ENCODE data around the gene MGAT5. TPM values are rescaled to one million over a fixed set of nuclear protein-coding genes. Genes with fewer than 3 reads are reported as not detected.

MGAT5 gene
- total RNA-seq, 1 donor from 2014 or later = 58.8 TPM

DNA sequence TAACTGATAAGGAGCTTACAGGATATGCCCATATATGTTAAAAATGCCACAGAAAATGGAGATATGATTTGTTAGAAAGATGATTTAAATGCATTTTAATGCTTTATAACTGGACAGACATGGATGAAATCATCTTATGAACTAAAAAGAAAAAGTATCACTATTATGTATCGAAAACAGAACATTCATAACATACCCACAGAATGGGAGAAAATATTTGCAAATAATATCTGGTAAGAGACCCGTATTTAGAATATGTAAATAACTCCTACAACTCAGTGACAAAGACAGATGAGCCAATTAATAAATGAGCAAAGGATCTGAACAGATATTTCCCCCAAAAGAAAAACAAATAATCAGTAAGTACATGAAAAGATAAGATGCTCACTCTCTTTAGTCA is 24.3 kb upstream of the MGAT5 start:
- peaks cover 4% of the 10 kb centered on the region for H3K4me1 Mint-ChIP-seq (ENCODE audit: low read depth, unreplicated experiment)
- DNase-seq = no peak
- H3K27me3 Mint-ChIP-seq (ENCODE audit: unreplicated experiment) = no peaks in the 10 kb centered on the region
- H3K27ac Mint-ChIP-seq (ENCODE audit: unreplicated experiment) = no peak overlapping the region
- TF ChIP-seq, protein P1, sequence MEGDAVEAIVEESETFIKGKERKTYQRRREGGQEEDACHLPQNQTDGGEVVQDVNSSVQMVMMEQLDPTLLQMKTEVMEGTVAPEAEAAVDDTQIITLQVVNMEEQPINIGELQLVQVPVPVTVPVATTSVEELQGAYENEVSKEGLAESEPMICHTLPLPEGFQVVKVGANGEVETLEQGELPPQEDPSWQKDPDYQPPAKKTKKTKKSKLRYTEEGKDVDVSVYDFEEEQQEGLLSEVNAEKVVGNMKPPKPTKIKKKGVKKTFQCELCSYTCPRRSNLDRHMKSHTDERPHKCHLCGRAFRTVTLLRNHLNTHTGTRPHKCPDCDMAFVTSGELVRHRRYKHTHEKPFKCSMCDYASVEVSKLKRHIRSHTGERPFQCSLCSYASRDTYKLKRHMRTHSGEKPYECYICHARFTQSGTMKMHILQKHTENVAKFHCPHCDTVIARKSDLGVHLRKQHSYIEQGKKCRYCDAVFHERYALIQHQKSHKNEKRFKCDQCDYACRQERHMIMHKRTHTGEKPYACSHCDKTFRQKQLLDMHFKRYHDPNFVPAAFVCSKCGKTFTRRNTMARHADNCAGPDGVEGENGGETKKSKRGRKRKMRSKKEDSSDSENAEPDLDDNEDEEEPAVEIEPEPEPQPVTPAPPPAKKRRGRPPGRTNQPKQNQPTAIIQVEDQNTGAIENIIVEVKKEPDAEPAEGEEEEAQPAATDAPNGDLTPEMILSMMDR (IDR thresholded peaks at IDR 0.05; ENCODE audit: partially characterized antibody, unreplicated experiment) = no peak
- H3K9me3 Mint-ChIP-seq (ENCODE audit: unreplicated experiment) = peaks cover 5% of the 10 kb centered on the region
- H3K4me3 Mint-ChIP-seq (ENCODE audit: unreplicated experiment) = no peak overlapping the region
- peaks cover 13% of the 10 kb centered on the region for H3K36me3 Mint-ChIP-seq (ENCODE audit: unreplicated experiment)

DNA sequence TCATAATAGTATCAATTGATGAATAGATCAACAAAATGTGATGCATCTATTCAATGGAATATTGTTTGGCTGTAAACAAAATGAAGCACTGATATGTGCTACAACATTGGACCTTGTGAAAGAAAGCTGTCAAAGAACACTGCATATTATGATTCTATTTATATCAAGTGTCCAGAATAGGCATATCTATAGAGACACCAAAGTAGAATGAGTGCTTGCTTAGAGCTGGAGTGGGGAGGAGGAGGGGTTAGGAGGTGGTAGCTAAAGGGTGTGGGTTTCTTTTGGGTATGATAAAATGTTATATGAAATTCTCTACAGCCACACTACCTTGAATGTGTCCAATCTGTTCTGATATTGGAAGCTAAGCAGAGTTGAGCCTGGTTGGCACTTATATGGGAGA is 23.0 kb upstream of the MGAT5 start:
- H3K4me1 Mint-ChIP-seq (ENCODE audit: low read depth, unreplicated experiment) = peaks cover 11% of the 10 kb centered on the region
- H3K9me3 Mint-ChIP-seq (ENCODE audit: unreplicated experiment) = peaks cover 5% of the 10 kb centered on the region
- no peaks in the 10 kb centered on the region for H3K27me3 Mint-ChIP-seq (ENCODE audit: unreplicated experiment)
- no peak overlapping the region for H3K27ac Mint-ChIP-seq (ENCODE audit: unreplicated experiment)
- peaks cover 13% of the 10 kb centered on the region for H3K36me3 Mint-ChIP-seq (ENCODE audit: unreplicated experiment)
- TF ChIP-seq, protein P1 (IDR thresholded peaks at IDR 0.05; ENCODE audit: partially characterized antibody, unreplicated experiment) = no peak
- no peak overlapping the region for H3K4me3 Mint-ChIP-seq (ENCODE audit: unreplicated experiment)
- no peak for DNase-seq

DNA sequence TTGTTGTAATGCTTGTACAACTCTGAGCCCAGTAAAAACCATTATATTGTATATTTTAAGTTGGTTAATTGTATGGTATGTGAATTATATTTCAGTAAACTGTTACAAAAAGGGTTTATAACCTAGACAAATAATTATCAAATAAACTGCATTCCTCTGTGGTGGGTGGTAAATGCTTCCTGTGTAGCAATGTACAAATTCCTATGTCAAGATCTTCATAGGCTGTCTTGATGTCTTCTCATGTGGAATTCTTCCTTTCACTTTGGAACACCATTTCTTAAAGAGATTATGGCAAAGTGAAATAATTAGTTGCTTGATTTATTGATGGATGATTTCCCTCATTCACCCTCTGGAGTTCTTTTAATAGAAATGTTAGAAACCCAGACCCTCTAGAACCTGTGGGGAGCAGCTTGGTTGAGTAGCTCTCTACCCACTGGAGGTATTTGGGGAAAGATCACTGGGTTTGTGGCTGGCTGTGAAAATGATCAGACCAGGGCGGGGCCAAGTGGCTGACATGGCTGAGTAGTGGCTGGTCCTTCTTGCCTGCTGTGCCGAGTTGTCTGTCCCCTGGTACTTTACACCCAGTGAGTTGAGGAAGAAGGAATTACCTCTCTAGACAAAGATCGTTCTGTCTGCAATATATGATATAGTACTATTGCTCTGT is 22.4 kb upstream of the MGAT5 start:
- Mint-ChIP-seq H3K9me3 (ENCODE audit: unreplicated experiment) (peaks cover 5% of the 10 kb centered on the region), H3K27me3 (ENCODE audit: unreplicated experiment) (no peaks in the 10 kb centered on the region), H3K27ac (ENCODE audit: unreplicated experiment) (no peak overlapping the region), H3K4me3 (ENCODE audit: unreplicated experiment) (no peak overlapping the region), H3K4me1 (ENCODE audit: low read depth, unreplicated experiment) (peaks cover 11% of the 10 kb centered on the region), H3K36me3 (ENCODE audit: unreplicated experiment) (peaks cover 13% of the 10 kb centered on the region)
- no peak for DNase-seq
- TF ChIP-seq, protein P1 (IDR thresholded peaks at IDR 0.05; ENCODE audit: partially characterized antibody, unreplicated experiment) = no peak

DNA sequence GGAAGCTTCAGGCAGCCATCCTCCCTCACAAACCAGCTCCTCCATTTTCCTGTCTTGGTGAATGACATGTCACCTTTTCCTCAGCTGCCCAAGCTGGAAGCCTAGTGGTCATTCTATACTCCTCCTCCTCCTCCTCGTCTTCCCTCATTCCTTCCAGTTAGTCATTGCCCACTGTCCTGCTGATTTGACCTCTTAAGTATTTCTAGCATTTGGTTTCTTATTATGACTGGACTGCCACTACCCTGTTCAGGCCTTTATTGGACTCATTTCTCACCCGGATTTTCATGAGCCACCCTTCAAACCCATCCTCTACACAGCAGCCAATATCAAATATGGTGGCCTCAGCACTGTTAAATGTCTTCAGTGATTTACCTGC is 21.9 kb upstream of the MGAT5 start:
- no peak for DNase-seq
- Mint-ChIP-seq H3K27me3 (ENCODE audit: unreplicated experiment) (no peaks in the 10 kb centered on the region), H3K27ac (ENCODE audit: unreplicated experiment) (no peak overlapping the region), H3K36me3 (ENCODE audit: unreplicated experiment) (peaks cover 13% of the 10 kb centered on the region), H3K4me1 (ENCODE audit: low read depth, unreplicated experiment) (peaks cover 11% of the 10 kb centered on the region), H3K9me3 (ENCODE audit: unreplicated experiment) (peaks cover 5% of the 10 kb centered on the region), H3K4me3 (ENCODE audit: unreplicated experiment) (no peak overlapping the region)
- TF ChIP-seq, protein P1 (IDR thresholded peaks at IDR 0.05; ENCODE audit: partially characterized antibody, unreplicated experiment) = no peak

DNA sequence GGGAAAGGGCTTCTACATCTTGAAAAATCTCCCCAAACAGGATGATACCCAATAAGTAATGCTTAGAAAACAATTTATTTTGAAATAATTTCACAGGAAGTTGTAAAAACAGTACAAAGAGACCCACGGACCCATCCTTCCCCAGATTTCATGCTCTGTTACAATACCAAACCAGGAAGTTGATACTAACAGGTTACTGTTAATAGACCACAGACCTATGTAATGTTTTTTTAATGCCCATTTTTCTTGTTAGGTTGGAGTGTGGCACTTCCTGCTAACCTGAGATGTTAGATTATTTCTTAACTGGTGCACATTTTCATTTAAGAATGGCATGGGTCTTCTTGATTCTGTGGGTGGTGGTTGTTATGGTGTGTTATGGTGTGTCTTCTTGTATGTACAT is 21.4 kb upstream of the MGAT5 start:
- peaks cover 13% of the 10 kb centered on the region for H3K36me3 Mint-ChIP-seq (ENCODE audit: unreplicated experiment)
- no peak overlapping the region for H3K27ac Mint-ChIP-seq (ENCODE audit: unreplicated experiment)
- H3K27me3 Mint-ChIP-seq (ENCODE audit: unreplicated experiment) = no peaks in the 10 kb centered on the region
- peaks cover 5% of the 10 kb centered on the region for H3K9me3 Mint-ChIP-seq (ENCODE audit: unreplicated experiment)
- DNase-seq = no peak
- peaks cover 13% of the 10 kb centered on the region for H3K4me1 Mint-ChIP-seq (ENCODE audit: low read depth, unreplicated experiment)
- TF ChIP-seq, protein P1 (IDR thresholded peaks at IDR 0.05; ENCODE audit: partially characterized antibody, unreplicated experiment) = no peak
- no peak overlapping the region for H3K4me3 Mint-ChIP-seq (ENCODE audit: unreplicated experiment)

Data from glutamatergic neuron (in vitro differentiated cells).